Neural cell (in vitro differentiated cells): ENCODE results near the gene ANKMY1.

ENCODE experiments used
- CTCF ChIP-seq: fragments of 450-650 bp; IDR thresholded peaks from 2 replicates; pipeline ENCODE4 v1.5.1; 2014; ENCODE audit warnings: antibody characterized with exemption, mild to moderate bottlenecking, moderate library complexity; ENCODE audit not compliant: poor library complexity, severe bottlenecking
- POLR2AphosphoS5 ChIP-seq: IDR thresholded peaks from 2 replicates; pipeline ENCODE4 v1.6.1; 2012

DNA sequence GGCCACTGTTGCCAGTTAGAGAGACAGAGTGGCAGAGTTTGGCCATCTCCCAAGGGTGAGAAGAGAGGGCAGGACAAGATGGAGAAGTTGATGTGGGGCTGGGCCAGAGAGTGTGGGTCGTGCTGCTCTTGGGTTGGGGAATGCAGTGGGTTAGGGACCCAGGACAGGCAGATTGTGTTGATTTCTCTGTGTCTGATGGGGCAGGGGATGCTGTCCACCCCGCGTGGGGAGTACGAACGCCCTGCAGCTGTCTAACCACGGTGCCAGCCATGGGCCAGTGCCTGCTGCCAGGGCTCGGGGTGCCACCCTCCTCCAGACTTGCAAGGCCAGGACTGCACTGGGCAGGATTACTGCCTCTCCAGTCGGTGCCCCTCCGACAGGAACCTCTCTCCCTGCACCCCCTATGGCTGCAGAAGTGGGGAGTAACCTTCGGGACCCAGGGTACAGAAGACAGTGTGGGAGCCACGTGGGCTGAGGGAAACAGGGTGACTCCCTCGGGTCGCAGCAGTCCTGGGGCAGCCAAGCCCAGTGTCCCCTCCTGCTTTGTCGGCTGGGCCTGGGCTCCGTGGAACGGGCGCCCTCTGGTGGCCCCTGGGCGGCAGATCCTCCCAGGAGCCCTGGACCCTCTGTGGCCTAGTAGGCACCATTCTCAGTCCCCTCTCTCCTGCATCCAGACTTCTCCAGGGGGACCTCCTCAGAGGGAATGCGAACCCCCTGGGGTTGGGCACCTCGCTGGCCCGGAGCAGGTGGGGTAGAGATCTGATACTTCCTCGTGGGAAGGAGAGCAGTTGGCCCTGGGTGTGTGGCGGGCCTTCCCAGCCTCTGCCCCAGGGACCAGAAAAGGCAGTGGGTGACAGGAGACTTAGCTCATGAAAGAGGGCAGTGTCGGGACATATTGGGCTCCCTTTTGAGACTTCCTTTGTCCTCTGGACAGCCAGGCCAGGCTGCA lies 119.7 kb downstream of the ANKMY1 start:
- TF ChIP-seq CTCF (peak; percentile 97), POLR2AphosphoS5 (no peak)
